ENCODE data around the gene SLC51B. TPM values are rescaled to one million over a fixed set of nuclear protein-coding genes. Genes with fewer than 3 reads are reported as not detected.

The SLC51B gene
- total and polyA plus RNA-seq, 7 donors, result 0.04 to 0.07 TPM; not detected in 5

GRCh38 chr15:65037309-65037708, 7.9 kb upstream of the SLC51B start:
- no peaks in the 10 kb centered on the region for H3K27me3 ChIP-seq (ENCODE audit: insufficient read depth in 3 of 3, low read length in 2 of 3)
- intact Hi-C loops (cut with DNase I), result loop anchor here in 1 of 2 donors (10.0 kb wide), 1 partner anchor 257 kb away; the partner anchor contains the start of gene RNU5A-1
- H3K9me3 ChIP-seq, result no peaks in the 10 kb centered on the region
- TF ChIP-seq CTCF (IDR thresholded peaks at IDR 0.05), result no peak
- H3K4me1 ChIP-seq, result peaks cover 5% of the 10 kb centered on the region
- no peaks in the 10 kb centered on the region for H3K36me3 ChIP-seq (ENCODE audit: insufficient read depth in 1 of 2, low read depth in 1 of 2)
- H3K4me3 ChIP-seq, result no peak overlapping the region
- WGBS, 3 donors, result 87 to 96% (median 88%) methylated on average over 1 of the region's 1 CpG
- DNase-seq (no peak), ATAC-seq (no peak)
- H3K27ac ChIP-seq, result no peak overlapping the region

- Histone ChIP-seq H3K9me3 (no peaks in the 10 kb centered on the region), H3K4me3 (no peak overlapping the region), H3K4me1 (peaks cover 5% of the 10 kb centered on the region), H3K27me3 (ENCODE audit: insufficient read depth in 3 of 3, low read length in 2 of 3) (no peaks in the 10 kb centered on the region), H3K27ac (no peak overlapping the region), H3K36me3 (ENCODE audit: insufficient read depth in 1 of 2, low read depth in 1 of 2) (no peaks in the 10 kb centered on the region)
- intact Hi-C loops (cut with DNase I), result loop anchor here in 1 of 2 donors (10.0 kb wide), 1 partner anchor 256 kb away; the partner anchor contains the start of gene RNU5A-1
- DNase-seq (no peak), ATAC-seq (no peak)
- TF ChIP-seq CTCF (IDR thresholded peaks at IDR 0.05), result no peak
- 95 to 97% (median 96%) methylated on average over 3 of the region's 3 CpGs for WGBS, 3 donors
Observed at GRCh38 chr15:65038428-65038827, 6.8 kb upstream of the SLC51B start.

GRCh38 chr15:65038836-65039235, 6.4 kb upstream of the SLC51B start:
- H3K27ac ChIP-seq, result no peak overlapping the region
- intact Hi-C loops (cut with DNase I), result loop anchor here in 1 of 2 donors (10.0 kb wide), 1 partner anchor 256 kb away; the partner anchor contains the start of gene RNU5A-1
- H3K4me3 ChIP-seq, result no peak overlapping the region
- H3K4me1 ChIP-seq, result peaks cover under 1% of the 10 kb centered on the region
- no peaks in the 10 kb centered on the region for H3K36me3 ChIP-seq (ENCODE audit: insufficient read depth in 1 of 2, low read depth in 1 of 2)
- WGBS, 3 donors, result 63 to 70% (median 64%) methylated on average over 5 of the region's 5 CpGs
- DNase-seq, result no peak
- H3K27me3 ChIP-seq (ENCODE audit: insufficient read depth in 3 of 3, low read length in 2 of 3), result no peaks in the 10 kb centered on the region
- ATAC-seq, result no peak
- TF ChIP-seq CTCF (IDR thresholded peaks at IDR 0.05), result no peak
- H3K9me3 ChIP-seq, result no peaks in the 10 kb centered on the region

- no peak for ATAC-seq
Observed at GRCh38 chr15:65040461-65040860, 4.7 kb upstream of the SLC51B start.

More at GRCh38 chr15:65040461-65040860, 4.7 kb upstream of the SLC51B start:
- 88 to 93% (median 89%) methylated on average over 6 of the region's 6 CpGs for WGBS, 3 donors
- no peaks in the 10 kb centered on the region for H3K36me3 ChIP-seq (ENCODE audit: insufficient read depth in 1 of 2, low read depth in 1 of 2)
- no peak for DNase-seq
- H3K4me3 ChIP-seq, result no peak overlapping the region
- TF ChIP-seq CTCF (IDR thresholded peaks at IDR 0.05), result no peak
- no peaks in the 10 kb centered on the region for H3K9me3 ChIP-seq
- intact Hi-C loops (cut with DNase I), result no loop called here
- no peaks in the 10 kb centered on the region for H3K27me3 ChIP-seq (ENCODE audit: insufficient read depth in 3 of 3, low read length in 2 of 3)
- H3K27ac ChIP-seq, result no peak overlapping the region
- peaks cover 14% of the 10 kb centered on the region for H3K4me1 ChIP-seq

All from psoas muscle (tissue), 8 donors.